Heart left ventricle (tissue), 13 donors: ENCODE results near the gene PPM1M.
"Not testable (repeated sequence)": the region's sequence is repeated elsewhere in the genome, so short reads cannot be mapped to it uniquely, and the experiment has no call there.

Experiments
- CTCF ChIP-seq, 12 donors: fragments of 200-600 bp; sonication (generic) in 4 of 12; IDR thresholded peaks; one replicate each; pipeline versions ENCODE4 v1.5.0 to v1.8.0; 2018 to 2022; ENCODE audit warnings: antibody characterized with exemption in 12 of 12, mild to moderate bottlenecking in 5 of 12
- POLR2A ChIP-seq, 2 donors: fragments of 450-650 bp; IDR thresholded peaks; one replicate each; pipeline ENCODE4 v1.6.1; 2017; ENCODE audit warnings: antibody characterized with exemption in 2 of 2, mild to moderate bottlenecking in 2 of 2, moderate library complexity in 2 of 2
- donor health status: ischemic (EF 13 %, LVEDD 7.1; RV severe dilation, severe dysfunction).
- donor health status: DM: no; HTN: yes; CAD: no.
- donor health status: DM: no; HTN: no; CAD: no.
- donor health status: ischemic (EF 25% LVEDD 6.9; RV normal size, moderate dysfunction).
- donor health status: ischemic (EF 25% LVEDD 5.7; RV mildly dilated, moderate dysfunction).
- donor health status: ischemic (EF 35%, LVEDD 5.7; RV mildly dilated, moderate dysfunction).
- donor health status: nonischemic (EF 11% LVEDD 7.7; RV severe dilation, severe dysfunction).
- donor health status: DM: yes; HTN: yes; CAD: no.
- donor health status: PGD.
- donor health status: ischemic (EF 29% LVEDD 5.4; RV normal size, mild dysfunction).
- donor health status: nonischemic (EF 23%, LVEDD 6.1; RV moderate dilation, normal function).

- TF ChIP-seq POLR2A, CTCF (IDR thresholded peaks at IDR 0.05): not testable (repeated sequence)
Measured at GRCh38 chr3:52274781-52275180, 29.2 kb downstream of the PPM1M start.
